Measurements from ENCODE around the gene RSL1D1.

Gene RSL1D1

GRCh38 chr16:11851294-11852091 lies at the start of gene RSL1D1:
Gene RSL1D1, minus strand, starts transcription at chr16:11851542. Its CDS starts 30 bp downstream, at chr16:11851512.
- DNase-seq: peak; percentile 94

- no peak for DNase-seq
Observed at GRCh38 chr16:11901091-11901490, 49.7 kb upstream of the RSL1D1 start.

GRCh38 chr16:11896486-11897176 lies 45.3 kb upstream of the RSL1D1 start:
- no peak for DNase-seq

- DNase-seq: no peak
Observed at GRCh38 chr16:11893571-11893970, 42.2 kb upstream of the RSL1D1 start.

GRCh38 chr16:11892761-11893160 lies 41.4 kb upstream of the RSL1D1 start:
- DNase-seq: no peak

GRCh38 chr16:11890231-11890965 lies 39.1 kb upstream of the RSL1D1 start:
- DNase-seq: no peak

GRCh38 chr16:11886881-11887280 lies 35.5 kb upstream of the RSL1D1 start:
- DNase-seq: no peak

GRCh38 chr16:11884035-11884434 lies 32.7 kb upstream of the RSL1D1 start:
- no peak for DNase-seq

- no peak for DNase-seq
Observed at GRCh38 chr16:11880007-11880406, 28.7 kb upstream of the RSL1D1 start.

GRCh38 chr16:11877374-11877773 lies 26.0 kb upstream of the RSL1D1 start:
- no peak for DNase-seq

- DNase-seq: no peak
Observed at GRCh38 chr16:11876306-11876705, 25.0 kb upstream of the RSL1D1 start.

GRCh38 chr16:11875721-11876120 lies 24.4 kb upstream of the RSL1D1 start:
- DNase-seq: no peak

- DNase-seq: no peak
Observed at GRCh38 chr16:11871193-11871592, 19.9 kb upstream of the RSL1D1 start.

GRCh38 chr16:11870399-11870798 lies 19.1 kb upstream of the RSL1D1 start:
- no peak for DNase-seq

- DNase-seq: no peak
Observed at GRCh38 chr16:11869353-11870228, 18.2 kb upstream of the RSL1D1 start.

GRCh38 chr16:11868412-11868980 lies 17.2 kb upstream of the RSL1D1 start:
- DNase-seq: no peak

- no peak for DNase-seq
Observed at GRCh38 chr16:11862489-11862888, 11.1 kb upstream of the RSL1D1 start.

- no peak for DNase-seq
Observed at GRCh38 chr16:11857161-11857560, 5.8 kb upstream of the RSL1D1 start.

GRCh38 chr16:11852092-11852809 lies 909 bp upstream of the RSL1D1 start:
- no peak for DNase-seq

GRCh38 chr16:11848842-11849241 lies 2.5 kb downstream of the RSL1D1 start:
- no peak for DNase-seq

- DNase-seq: no peak
Observed at GRCh38 chr16:11844499-11844898, 6.8 kb downstream of the RSL1D1 start.

GRCh38 chr16:11843861-11844260 lies 7.5 kb downstream of the RSL1D1 start:
- DNase-seq: no peak

Measured in CD4-positive, alpha-beta T cell treated with Interleukin-15 for 1 hour (primary cell).